Stomach (tissue), 4 donors: ENCODE measurements around the gene CHCHD6.

Experiments
- EP300 ChIP-seq: sonication (generic); formaldehyde crosslinking; IDR thresholded peaks from one replicate; pipeline ENCODE4 v1.6.1; 2017; ENCODE audit warnings: antibody characterized with exemption
- TF ChIP-seq, protein P1 (sequence below), 7 experiments: fragments of 450-650 bp in 4 of 7; fragments of 200-600 bp in 3 of 7; sonication (generic) in 3 of 7; IDR thresholded peaks; one replicate each; pipeline ENCODE4 v1.5.1; 2016 to 2019; ENCODE audit warnings: antibody characterized with exemption in 7 of 7, control low read depth in 2 of 7, mild to moderate bottlenecking in 1 of 7

GRCh38 chr3:126854666-126855065 lies 150.6 kb downstream of the CHCHD6 start:
- no peak for TF ChIP-seq EP300
- TF ChIP-seq, protein P1, sequence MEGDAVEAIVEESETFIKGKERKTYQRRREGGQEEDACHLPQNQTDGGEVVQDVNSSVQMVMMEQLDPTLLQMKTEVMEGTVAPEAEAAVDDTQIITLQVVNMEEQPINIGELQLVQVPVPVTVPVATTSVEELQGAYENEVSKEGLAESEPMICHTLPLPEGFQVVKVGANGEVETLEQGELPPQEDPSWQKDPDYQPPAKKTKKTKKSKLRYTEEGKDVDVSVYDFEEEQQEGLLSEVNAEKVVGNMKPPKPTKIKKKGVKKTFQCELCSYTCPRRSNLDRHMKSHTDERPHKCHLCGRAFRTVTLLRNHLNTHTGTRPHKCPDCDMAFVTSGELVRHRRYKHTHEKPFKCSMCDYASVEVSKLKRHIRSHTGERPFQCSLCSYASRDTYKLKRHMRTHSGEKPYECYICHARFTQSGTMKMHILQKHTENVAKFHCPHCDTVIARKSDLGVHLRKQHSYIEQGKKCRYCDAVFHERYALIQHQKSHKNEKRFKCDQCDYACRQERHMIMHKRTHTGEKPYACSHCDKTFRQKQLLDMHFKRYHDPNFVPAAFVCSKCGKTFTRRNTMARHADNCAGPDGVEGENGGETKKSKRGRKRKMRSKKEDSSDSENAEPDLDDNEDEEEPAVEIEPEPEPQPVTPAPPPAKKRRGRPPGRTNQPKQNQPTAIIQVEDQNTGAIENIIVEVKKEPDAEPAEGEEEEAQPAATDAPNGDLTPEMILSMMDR (IDR thresholded peaks at IDR 0.05): no peak
